ENCODE data around the gene FAM180B.

DNA sequence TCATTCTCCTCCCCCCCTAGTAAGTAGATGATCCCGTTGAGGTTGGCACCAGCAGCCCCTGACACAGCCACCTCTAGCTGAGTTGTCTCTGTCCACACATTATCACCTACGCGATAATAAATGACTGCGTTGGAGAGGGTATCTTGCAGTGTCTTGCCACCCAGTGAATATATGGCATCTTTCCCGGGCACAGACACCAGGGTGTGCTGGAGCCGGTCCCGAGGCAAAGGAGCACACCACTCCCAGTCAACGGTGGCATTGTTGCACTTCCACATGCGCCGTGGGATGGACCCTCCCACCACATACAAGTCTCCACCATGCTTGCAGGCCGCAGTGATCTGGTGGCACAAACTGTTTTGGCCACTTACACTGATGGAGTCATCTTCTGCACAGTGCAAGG lies 13.2 kb upstream of the FAM180B start:
- no peak for TF ChIP-seq POLR2A (IDR thresholded peaks at IDR 0.05)
- TF ChIP-seq, protein P1, sequence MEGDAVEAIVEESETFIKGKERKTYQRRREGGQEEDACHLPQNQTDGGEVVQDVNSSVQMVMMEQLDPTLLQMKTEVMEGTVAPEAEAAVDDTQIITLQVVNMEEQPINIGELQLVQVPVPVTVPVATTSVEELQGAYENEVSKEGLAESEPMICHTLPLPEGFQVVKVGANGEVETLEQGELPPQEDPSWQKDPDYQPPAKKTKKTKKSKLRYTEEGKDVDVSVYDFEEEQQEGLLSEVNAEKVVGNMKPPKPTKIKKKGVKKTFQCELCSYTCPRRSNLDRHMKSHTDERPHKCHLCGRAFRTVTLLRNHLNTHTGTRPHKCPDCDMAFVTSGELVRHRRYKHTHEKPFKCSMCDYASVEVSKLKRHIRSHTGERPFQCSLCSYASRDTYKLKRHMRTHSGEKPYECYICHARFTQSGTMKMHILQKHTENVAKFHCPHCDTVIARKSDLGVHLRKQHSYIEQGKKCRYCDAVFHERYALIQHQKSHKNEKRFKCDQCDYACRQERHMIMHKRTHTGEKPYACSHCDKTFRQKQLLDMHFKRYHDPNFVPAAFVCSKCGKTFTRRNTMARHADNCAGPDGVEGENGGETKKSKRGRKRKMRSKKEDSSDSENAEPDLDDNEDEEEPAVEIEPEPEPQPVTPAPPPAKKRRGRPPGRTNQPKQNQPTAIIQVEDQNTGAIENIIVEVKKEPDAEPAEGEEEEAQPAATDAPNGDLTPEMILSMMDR (IDR thresholded peaks at IDR 0.05), result no peak

Measured in heart left ventricle (tissue), 13 donors.